Naive B cell (primary cell): ENCODE data around the gene MAML2. TPM values are rescaled to one million over a fixed set of nuclear protein-coding genes. Genes with fewer than 3 reads are reported as not detected.

ENCODE experiments used
- ATAC-seq, 2 donors: fragments of 150-1000 bp; cut with Tn5 transposase; 2 replicates each; pipeline ENCODE4 v1.10.0; 2021; ENCODE audit warnings: low read depth in 2 of 2, mild to moderate bottlenecking in 2 of 2, moderate library complexity in 2 of 2
- DNase-seq: peaks from one replicate; pipeline ENCODE4 v3.0.0; 2022
- H3K27ac Mint-ChIP-seq, 6 donors: one replicate each; pipeline ENCODE4 v1.8.0; 2020 to 2022; ENCODE audit warnings: mild to moderate bottlenecking in 6 of 6, mixed read lengths in 6 of 6, moderate library complexity in 5 of 6, inconsistent platforms in 2 of 6
- H3K27me3 Mint-ChIP-seq, 3 donors: one replicate each; pipeline ENCODE4 v1.8.0; 2021 to 2022; ENCODE audit warnings: mixed read lengths in 3 of 3, mild to moderate bottlenecking in 1 of 3
- H3K36me3 Mint-ChIP-seq, 2 donors: one replicate each; pipeline ENCODE4 v1.8.0; 2020 to 2022; ENCODE audit warnings: mixed read lengths in 2 of 2, inconsistent platforms in 1 of 2, mild to moderate bottlenecking in 1 of 2
- H3K4me1 Mint-ChIP-seq, 3 donors: one replicate each; pipeline ENCODE4 v1.8.0; 2020 to 2022; ENCODE audit warnings: mixed read lengths in 3 of 3, inconsistent platforms in 1 of 3, mild to moderate bottlenecking in 1 of 3, moderate library complexity in 1 of 3
- H3K4me3 Mint-ChIP-seq, 8 donors: one replicate each; pipeline ENCODE4 v1.8.0; 2020 to 2022; ENCODE audit warnings: mild to moderate bottlenecking in 8 of 8, mixed read lengths in 8 of 8, moderate library complexity in 8 of 8, inconsistent platforms in 2 of 8
- H3K9me3 Mint-ChIP-seq, 7 donors: one replicate each; pipeline ENCODE4 v1.8.0; 2020 to 2022; ENCODE audit warnings: mixed read lengths in 7 of 7, mild to moderate bottlenecking in 5 of 7, inconsistent platforms in 2 of 7, moderate library complexity in 1 of 7
- polyA plus RNA-seq, 6 donors: library from polyadenylated mRNA; unstranded; fragments of 300-500 nt; fragmentation: Illumina TruSeq; gene quantifications; one replicate each; pipeline ENCODE4 v1.2.3, GENCODE V29; 2021; ENCODE audit warnings: low read depth in 6 of 6

Gene MAML2
- polyA plus RNA-seq, 6 donors from 2014 or later: 0.06 to 9.0 (median 3.5) TPM

- ATAC-seq (no peak), DNase-seq (no peak)
- no peak overlapping the region for H3K27ac Mint-ChIP-seq
- peaks cover 0 to 4% of the 10 kb centered on the region in 2 donors for H3K36me3 Mint-ChIP-seq
- H3K27me3 Mint-ChIP-seq: no peaks in the 10 kb centered on the region
- peaks cover 24 to 30% (median 27%) of the 10 kb centered on the region in 3 donors for H3K4me1 Mint-ChIP-seq
- H3K9me3 Mint-ChIP-seq: no peaks in the 10 kb centered on the region
- H3K4me3 Mint-ChIP-seq: no peak overlapping the region
These were observed 325.1 kb downstream of the MAML2 start for GRCh38 chr11:96017856-96018255.

- H3K4me1 Mint-ChIP-seq: peaks cover 32 to 38% (median 35%) of the 10 kb centered on the region in 3 donors
- H3K27ac Mint-ChIP-seq: peak overlapping the region in 1 of 6 donors; percentile 17
- no peaks in the 10 kb centered on the region for H3K27me3 Mint-ChIP-seq
These were observed 326.0 kb downstream of the MAML2 start for GRCh38 chr11:96016978-96017502.

GRCh38 chr11:96015906-96016565, 327.0 kb downstream of the MAML2 start:
- no peak overlapping the region for H3K4me3 Mint-ChIP-seq
- no peak for DNase-seq

More at GRCh38 chr11:96016978-96017502, 326.0 kb downstream of the MAML2 start:
- Mint-ChIP-seq H3K9me3 (no peaks in the 10 kb centered on the region), H3K4me3 (no peak overlapping the region), H3K36me3 (no peaks in the 10 kb centered on the region)
- ATAC-seq (no peak), DNase-seq (no peak)

DNA sequence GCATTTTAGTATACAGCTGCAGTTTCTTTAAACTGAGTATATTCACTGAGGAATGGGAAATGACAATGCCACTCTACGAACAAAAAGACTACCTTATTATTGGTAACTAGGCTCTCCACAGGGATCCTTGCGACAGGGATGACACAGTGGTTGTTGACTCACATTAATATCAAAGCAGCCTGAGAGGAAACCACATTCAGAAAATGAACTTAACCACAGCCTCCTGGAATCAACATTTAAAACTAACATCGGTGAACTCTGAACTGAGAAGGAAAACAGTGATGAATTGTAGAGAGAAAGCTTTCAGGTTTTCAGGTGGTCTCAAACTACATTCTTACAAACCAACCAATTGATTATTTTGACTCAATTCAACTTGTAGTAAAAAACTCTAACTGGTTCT, 328.8 kb downstream of the MAML2 start:
- no peak for DNase-seq
- peak overlapping the region; percentile 88 to 96 (median 94) for H3K27ac Mint-ChIP-seq
- no peak for ATAC-seq
- peak overlapping the region in 5 of 8 donors; percentile 4 to 78 (median 56) for H3K4me3 Mint-ChIP-seq
- H3K4me1 Mint-ChIP-seq: peaks cover 36 to 48% (median 47%) of the 10 kb centered on the region in 3 donors
- H3K27me3 Mint-ChIP-seq: no peaks in the 10 kb centered on the region
- no peaks in the 10 kb centered on the region for H3K36me3 Mint-ChIP-seq
- H3K9me3 Mint-ChIP-seq: no peaks in the 10 kb centered on the region

More at GRCh38 chr11:96015906-96016565, 327.0 kb downstream of the MAML2 start:
- H3K27me3 Mint-ChIP-seq: no peaks in the 10 kb centered on the region
- ATAC-seq: no peak
- no peaks in the 10 kb centered on the region for H3K9me3 Mint-ChIP-seq
- H3K36me3 Mint-ChIP-seq: no peaks in the 10 kb centered on the region
- H3K4me1 Mint-ChIP-seq: peaks cover 37 to 47% (median 43%) of the 10 kb centered on the region in 3 donors
- H3K27ac Mint-ChIP-seq: peak overlapping the region; percentile 49 to 95 (median 57)

DNA sequence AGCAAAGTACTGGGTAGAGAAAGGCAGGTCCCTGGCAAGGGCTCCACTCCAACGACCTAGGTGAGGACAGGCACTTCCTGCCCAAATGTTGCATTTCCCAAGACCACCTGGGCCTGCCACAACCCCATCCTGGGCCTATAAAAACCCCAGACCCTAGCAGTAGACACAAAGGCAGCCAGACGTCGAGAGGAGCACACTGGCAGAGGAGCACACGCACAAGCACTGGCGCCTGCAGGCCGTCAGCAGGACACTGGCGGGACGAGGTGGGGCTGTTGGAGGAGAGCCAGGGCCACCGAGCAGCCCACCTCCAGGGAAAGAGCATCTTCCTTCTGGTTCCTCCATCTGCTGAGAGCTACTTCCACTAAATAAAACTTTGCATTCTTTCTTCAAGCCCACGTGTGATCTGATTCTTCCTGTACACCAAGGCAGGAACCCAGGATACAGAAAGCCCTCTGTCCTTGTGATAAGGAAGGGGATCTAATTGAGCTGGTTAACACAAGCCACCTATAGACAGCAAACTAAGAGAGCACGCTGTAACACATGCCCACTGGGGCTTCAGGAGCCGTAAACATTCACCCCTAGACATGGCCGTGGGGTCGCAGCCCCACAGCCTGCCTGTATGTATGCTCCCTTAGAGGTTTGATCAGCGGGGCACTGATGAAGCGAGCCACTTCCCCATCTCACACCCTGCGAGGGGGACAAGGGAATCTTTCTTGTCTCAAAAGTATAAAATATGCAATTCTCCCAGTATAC, 329.4 kb downstream of the MAML2 start:
- peaks cover 36 to 48% (median 47%) of the 10 kb centered on the region in 3 donors for H3K4me1 Mint-ChIP-seq
- no peaks in the 10 kb centered on the region for H3K27me3 Mint-ChIP-seq
- DNase-seq (peak; percentile 9), ATAC-seq (peak; percentile 13 to 14)
- no peaks in the 10 kb centered on the region for H3K36me3 Mint-ChIP-seq
- H3K4me3 Mint-ChIP-seq: peak overlapping the region in 7 of 8 donors; percentile 6 to 85 (median 56)
- peak overlapping the region; percentile 88 to 96 (median 96) for H3K27ac Mint-ChIP-seq
- no peaks in the 10 kb centered on the region for H3K9me3 Mint-ChIP-seq

DNA sequence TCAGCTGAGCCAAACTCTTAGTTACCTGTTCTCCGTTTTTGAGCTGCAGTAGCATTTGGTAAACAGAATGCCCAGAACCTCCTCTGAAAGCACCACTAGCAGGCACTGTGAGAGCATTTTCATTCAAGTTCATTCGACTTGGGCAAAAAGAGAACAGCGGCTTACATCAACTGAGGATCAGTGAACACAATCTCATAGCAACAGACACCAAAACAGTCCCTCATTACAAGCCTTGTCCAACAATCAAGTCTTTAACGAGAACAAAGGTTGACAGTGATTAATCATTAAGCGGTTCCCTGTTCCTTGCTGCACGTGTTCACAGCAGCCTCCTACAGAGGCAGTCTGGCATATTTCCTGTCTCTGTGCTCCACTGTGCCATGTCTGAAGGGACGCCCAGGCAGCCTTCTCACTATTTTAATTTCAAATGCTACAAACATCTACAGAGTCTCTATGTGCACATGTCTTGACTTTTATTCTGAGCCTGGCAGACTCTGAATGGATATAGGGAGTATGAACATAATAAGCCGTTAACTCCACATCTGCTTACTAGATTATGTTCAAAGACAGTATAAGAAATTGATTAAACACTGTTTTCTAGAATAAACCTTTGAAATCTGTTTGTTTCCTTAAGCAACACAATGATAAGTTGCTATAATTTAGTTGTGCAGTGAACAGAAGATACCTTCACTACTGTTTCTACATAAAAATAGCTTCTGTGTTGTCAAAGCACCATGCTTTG, 330.7 kb downstream of the MAML2 start:
- H3K27ac Mint-ChIP-seq: peak overlapping the region; percentile 65 to 96 (median 96)

DNA sequence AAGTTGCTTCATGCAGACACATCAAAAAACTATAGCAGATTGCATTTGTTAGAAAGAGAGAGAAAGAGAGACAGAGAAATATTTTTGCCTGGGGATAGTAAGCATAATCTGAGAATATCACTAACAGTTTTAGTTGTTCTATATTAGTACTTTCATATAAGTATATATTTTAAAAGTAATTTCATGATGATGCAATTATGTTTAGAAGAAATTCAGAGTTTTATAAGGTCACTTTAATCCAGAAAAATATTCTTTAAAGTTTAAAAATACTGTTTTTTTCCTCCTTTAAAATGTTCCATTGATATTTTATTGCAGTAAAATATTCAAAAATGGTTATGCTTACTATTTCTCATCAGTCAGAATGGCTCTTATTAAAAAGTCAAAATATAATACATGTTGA, 332.3 kb downstream of the MAML2 start:
- H3K27ac Mint-ChIP-seq: peak overlapping the region; percentile 2 to 92 (median 58)
- peaks cover 36 to 48% (median 47%) of the 10 kb centered on the region in 3 donors for H3K4me1 Mint-ChIP-seq
- DNase-seq (no peak), ATAC-seq (no peak)
- H3K27me3 Mint-ChIP-seq: no peaks in the 10 kb centered on the region
- no peaks in the 10 kb centered on the region for H3K9me3 Mint-ChIP-seq
- peak overlapping the region in 2 of 8 donors; percentile 1 for H3K4me3 Mint-ChIP-seq
- H3K36me3 Mint-ChIP-seq: no peaks in the 10 kb centered on the region

More for the DNA sequence above, 330.7 kb downstream of the MAML2 start:
- Mint-ChIP-seq H3K4me1 (peaks cover 36 to 48% (median 47%) of the 10 kb centered on the region in 3 donors), H3K4me3 (peak overlapping the region; percentile 3 to 85 (median 57)), H3K36me3 (no peaks in the 10 kb centered on the region), H3K27me3 (no peaks in the 10 kb centered on the region), H3K9me3 (no peaks in the 10 kb centered on the region)
- ATAC-seq: peak; percentile 88 to 91
- peak; percentile 72 for DNase-seq

DNA sequence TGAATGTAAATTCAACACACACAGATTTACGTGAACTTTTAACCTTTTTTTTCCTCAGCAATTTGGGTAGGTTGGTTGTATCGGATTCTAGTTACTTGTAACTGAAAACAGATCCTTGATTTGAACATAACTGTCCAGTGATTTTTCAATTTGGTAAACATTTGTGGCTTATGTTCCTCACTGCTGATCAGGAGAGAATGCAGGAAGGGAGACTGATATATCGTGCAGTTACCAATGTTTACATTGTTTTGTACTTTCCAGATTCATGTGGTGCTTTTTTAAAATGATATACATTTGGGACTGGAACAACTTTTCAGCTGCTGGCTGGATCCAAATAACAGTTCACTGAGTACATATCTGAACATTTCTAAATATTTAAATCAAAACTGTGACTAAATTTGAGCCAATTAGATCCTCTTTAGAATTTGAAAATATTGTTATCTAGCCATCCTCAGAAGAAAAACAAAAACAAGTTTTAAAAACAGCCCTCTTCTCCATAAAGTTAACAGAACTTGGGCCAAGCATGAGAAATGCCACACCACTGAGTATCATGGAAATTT, 334.8 kb downstream of the MAML2 start:
- Mint-ChIP-seq H3K27ac (peak overlapping the region in 2 of 6 donors; percentile 28 to 33), H3K27me3 (no peaks in the 10 kb centered on the region), H3K9me3 (no peaks in the 10 kb centered on the region), H3K4me1 (peaks cover 22 to 25% (median 24%) of the 10 kb centered on the region in 3 donors), H3K4me3 (no peak overlapping the region), H3K36me3 (peaks cover 0 to under 1% of the 10 kb centered on the region in 2 donors)
- ATAC-seq: no peak
- no peak for DNase-seq

DNA sequence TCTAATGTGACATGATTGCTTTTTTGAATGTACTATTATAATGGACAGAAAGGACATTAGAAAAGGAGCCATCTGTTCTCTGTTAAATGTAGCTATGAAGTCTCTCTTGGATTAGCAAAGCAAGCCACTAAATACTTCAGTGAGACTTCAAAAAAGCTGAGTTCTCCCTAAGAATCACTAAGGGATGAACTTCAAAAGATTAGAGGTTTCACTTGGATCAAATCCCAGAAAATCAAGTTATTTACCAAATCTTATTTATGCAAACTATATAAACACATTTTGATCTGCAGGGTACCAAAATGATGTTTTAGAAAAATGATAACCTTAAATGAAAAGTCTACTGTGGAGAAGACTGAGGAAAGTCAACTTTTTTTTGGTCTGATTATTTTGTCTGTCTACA, 337.0 kb downstream of the MAML2 start:
- Mint-ChIP-seq H3K27me3 (no peaks in the 10 kb centered on the region), H3K27ac (no peak overlapping the region), H3K4me3 (no peak overlapping the region), H3K4me1 (peaks cover 4 to 17% (median 15%) of the 10 kb centered on the region in 3 donors), H3K36me3 (peaks cover 7 to 15% of the 10 kb centered on the region in 2 donors), H3K9me3 (peaks cover 0 to 10% (median 0%) of the 10 kb centered on the region in 7 donors)
- ATAC-seq (no peak), DNase-seq (no peak)

DNA sequence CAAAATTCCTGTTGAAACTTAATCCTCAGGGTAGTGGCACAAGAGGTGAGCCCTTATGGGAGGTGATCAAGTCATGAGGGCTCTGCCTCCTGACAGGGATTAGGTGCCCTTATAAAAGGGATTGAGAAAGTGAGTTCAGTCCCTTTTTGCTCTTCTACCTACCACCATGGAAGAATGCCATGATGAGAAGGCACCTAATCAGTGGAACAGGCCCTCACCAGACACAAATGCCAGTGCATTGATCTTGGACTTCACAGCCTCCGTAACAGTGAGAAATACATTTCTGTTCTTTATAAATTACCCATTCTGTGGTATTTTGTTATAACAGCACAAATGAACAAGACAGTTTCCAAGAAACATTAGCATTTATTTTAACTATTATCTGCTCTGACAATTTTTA, 338.1 kb downstream of the MAML2 start:
- DNase-seq (no peak), ATAC-seq (no peak)
- no peak overlapping the region for H3K4me3 Mint-ChIP-seq
- H3K4me1 Mint-ChIP-seq: peaks cover 0 to 12% (median 11%) of the 10 kb centered on the region in 3 donors
- peaks cover 0 to 10% (median 0%) of the 10 kb centered on the region in 7 donors for H3K9me3 Mint-ChIP-seq
- peaks cover 7 to 15% of the 10 kb centered on the region in 2 donors for H3K36me3 Mint-ChIP-seq
- H3K27me3 Mint-ChIP-seq: no peaks in the 10 kb centered on the region
- H3K27ac Mint-ChIP-seq: peak overlapping the region in 1 of 6 donors; percentile 33

GRCh38 chr11:96002754-96003290, 340.2 kb downstream of the MAML2 start:
- Mint-ChIP-seq H3K27me3 (no peaks in the 10 kb centered on the region), H3K9me3 (peaks cover 0 to 10% (median 0%) of the 10 kb centered on the region in 7 donors), H3K27ac (peak overlapping the region in 1 of 6 donors; percentile 0), H3K4me3 (no peak overlapping the region), H3K4me1 (peaks cover 0 to 12% (median 11%) of the 10 kb centered on the region in 3 donors), H3K36me3 (peaks cover 7 to 15% of the 10 kb centered on the region in 2 donors)
- DNase-seq (no peak), ATAC-seq (no peak)

DNA sequence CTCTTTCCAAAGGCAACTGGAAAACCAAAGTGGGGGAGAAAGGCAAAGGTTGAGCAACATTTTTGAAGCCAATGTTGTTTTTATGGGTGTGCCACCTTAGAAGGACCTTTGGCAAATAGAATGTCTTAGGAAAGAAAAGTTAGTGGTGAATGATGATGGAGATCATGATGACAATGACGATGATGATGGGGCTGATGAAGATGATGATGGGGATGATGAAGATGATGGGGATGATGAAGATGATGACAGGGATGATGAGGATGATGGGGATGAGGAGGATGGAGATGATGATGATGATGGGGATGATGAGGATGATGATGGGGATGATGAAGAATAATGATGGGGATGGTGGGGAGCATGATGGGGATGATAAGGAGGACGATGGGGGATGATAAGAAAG, 340.7 kb downstream of the MAML2 start:
- Mint-ChIP-seq H3K4me3 (no peak overlapping the region), H3K36me3 (peaks cover 7 to 15% of the 10 kb centered on the region in 2 donors), H3K4me1 (peaks cover 0 to 12% (median 11%) of the 10 kb centered on the region in 3 donors), H3K27ac (peak overlapping the region in 3 of 6 donors; percentile 0 to 53 (median 6)), H3K9me3 (peaks cover 0 to 10% (median 0%) of the 10 kb centered on the region in 7 donors), H3K27me3 (no peaks in the 10 kb centered on the region)
- no peak for ATAC-seq
- no peak for DNase-seq
